ENCODE results near the gene CACNA1B.

The CACNA1B gene

GRCh38 chr9:137965177-137965795 is 87.7 kb downstream of the CACNA1B start:
- no peak overlapping the region for H3K4me3 ChIP-seq (ENCODE audit: low read depth in 1 of 2, low read length in 2 of 2)
- H3K27ac ChIP-seq (ENCODE audit: low read depth, low read length) = no peak overlapping the region
- H3K27me3 ChIP-seq (ENCODE audit: control insufficient read depth in 1 of 2, insufficient read depth in 2 of 2, low read length in 2 of 2) = no peaks in the 10 kb centered on the region
- H3K9me3 ChIP-seq (ENCODE audit: control insufficient read depth in 1 of 2, low read length in 2 of 2) = no peaks in the 10 kb centered on the region
- no peaks in the 10 kb centered on the region for H3K36me3 ChIP-seq (ENCODE audit: control insufficient read depth in 1 of 2, insufficient read depth in 2 of 2, low read length in 2 of 2)
- H3K9ac ChIP-seq (ENCODE audit: low read depth in 1 of 2, low read length in 2 of 2) = no peak overlapping the region
- H3K4me1 ChIP-seq (ENCODE audit: control insufficient read depth in 1 of 2, insufficient read depth in 2 of 2, low read length in 2 of 2) = no peaks in the 10 kb centered on the region

DNA sequence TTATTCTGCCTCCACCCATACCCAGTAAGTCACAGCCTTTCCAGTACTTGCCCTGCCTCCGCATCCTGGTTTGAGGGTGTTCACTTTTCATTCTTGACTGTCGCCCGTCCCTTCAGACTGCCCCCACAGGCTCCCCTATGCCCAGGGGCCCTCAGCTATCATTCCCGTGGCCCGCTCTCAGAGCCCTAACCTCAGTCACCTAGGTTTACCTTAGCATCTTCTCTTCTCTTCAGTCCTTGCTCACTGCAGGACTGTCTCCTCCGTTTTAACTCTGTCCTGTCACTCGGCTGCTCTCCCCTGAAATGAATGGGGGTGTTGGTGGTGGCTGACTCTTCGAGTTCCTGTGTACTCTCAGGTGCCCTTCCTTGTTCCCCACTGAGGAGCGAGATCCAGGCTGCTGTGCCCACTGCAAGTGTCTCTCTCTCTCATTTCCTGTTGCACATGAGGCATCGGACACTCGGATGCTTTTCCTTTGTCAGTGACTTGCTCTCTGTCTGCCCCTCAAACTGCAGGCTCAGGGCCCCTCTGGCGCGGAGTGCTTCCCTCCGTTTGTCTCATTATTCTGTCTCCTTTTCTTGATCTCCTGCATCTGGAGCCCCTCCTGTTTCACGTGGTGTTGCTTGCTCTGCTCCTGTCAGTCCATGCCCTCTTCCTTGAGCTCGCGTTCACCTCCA is 89.8 kb downstream of the CACNA1B start:
- Histone ChIP-seq H3K36me3 (ENCODE audit: control insufficient read depth in 1 of 2, insufficient read depth in 2 of 2, low read length in 2 of 2) (no peaks in the 10 kb centered on the region), H3K9me3 (ENCODE audit: control insufficient read depth in 1 of 2, low read length in 2 of 2) (no peaks in the 10 kb centered on the region), H3K27me3 (ENCODE audit: control insufficient read depth in 1 of 2, insufficient read depth in 2 of 2, low read length in 2 of 2) (no peaks in the 10 kb centered on the region), H3K9ac (ENCODE audit: low read depth in 1 of 2, low read length in 2 of 2) (no peak overlapping the region), H3K27ac (ENCODE audit: low read depth, low read length) (no peak overlapping the region), H3K4me1 (ENCODE audit: control insufficient read depth in 1 of 2, insufficient read depth in 2 of 2, low read length in 2 of 2) (no peaks in the 10 kb centered on the region), H3K4me3 (ENCODE audit: low read depth in 1 of 2, low read length in 2 of 2) (no peak overlapping the region)

GRCh38 chr9:137968235-137968634 is 90.7 kb downstream of the CACNA1B start:
- Histone ChIP-seq H3K4me3 (ENCODE audit: low read depth in 1 of 2, low read length in 2 of 2) (no peak overlapping the region), H3K27ac (ENCODE audit: low read depth, low read length) (no peak overlapping the region), H3K36me3 (ENCODE audit: control insufficient read depth in 1 of 2, insufficient read depth in 2 of 2, low read length in 2 of 2) (no peaks in the 10 kb centered on the region), H3K27me3 (ENCODE audit: control insufficient read depth in 1 of 2, insufficient read depth in 2 of 2, low read length in 2 of 2) (no peaks in the 10 kb centered on the region), H3K9ac (ENCODE audit: low read depth in 1 of 2, low read length in 2 of 2) (no peak overlapping the region), H3K9me3 (ENCODE audit: control insufficient read depth in 1 of 2, low read length in 2 of 2) (no peaks in the 10 kb centered on the region), H3K4me1 (ENCODE audit: control insufficient read depth in 1 of 2, insufficient read depth in 2 of 2, low read length in 2 of 2) (no peaks in the 10 kb centered on the region)

DNA sequence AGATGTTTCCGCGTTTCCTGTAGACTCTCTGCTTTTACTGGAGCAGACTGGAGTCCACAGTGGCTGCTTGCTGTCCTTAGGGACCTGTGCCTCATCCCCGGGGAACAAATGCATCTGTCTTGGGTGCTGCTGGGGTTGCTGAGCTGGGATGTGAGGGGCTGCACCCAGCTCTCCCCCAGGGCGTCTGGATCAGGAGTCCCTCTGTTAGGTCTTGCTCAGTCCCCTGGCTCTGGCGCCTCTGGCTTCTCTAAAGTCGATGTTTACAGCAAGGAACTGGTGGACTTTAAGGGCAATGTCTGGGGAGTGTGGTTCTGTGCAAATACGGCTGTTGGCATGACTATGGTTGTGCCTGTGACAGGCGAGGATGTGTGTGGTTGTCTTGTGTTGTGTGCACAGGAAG is 91.4 kb downstream of the CACNA1B start:
- Histone ChIP-seq H3K27me3 (ENCODE audit: control insufficient read depth in 1 of 2, insufficient read depth in 2 of 2, low read length in 2 of 2) (no peaks in the 10 kb centered on the region), H3K4me3 (ENCODE audit: low read depth in 1 of 2, low read length in 2 of 2) (no peak overlapping the region), H3K27ac (ENCODE audit: low read depth, low read length) (no peak overlapping the region), H3K9me3 (ENCODE audit: control insufficient read depth in 1 of 2, low read length in 2 of 2) (no peaks in the 10 kb centered on the region), H3K4me1 (ENCODE audit: control insufficient read depth in 1 of 2, insufficient read depth in 2 of 2, low read length in 2 of 2) (no peaks in the 10 kb centered on the region), H3K9ac (ENCODE audit: low read depth in 1 of 2, low read length in 2 of 2) (no peak overlapping the region), H3K36me3 (ENCODE audit: control insufficient read depth in 1 of 2, insufficient read depth in 2 of 2, low read length in 2 of 2) (no peaks in the 10 kb centered on the region)

DNA sequence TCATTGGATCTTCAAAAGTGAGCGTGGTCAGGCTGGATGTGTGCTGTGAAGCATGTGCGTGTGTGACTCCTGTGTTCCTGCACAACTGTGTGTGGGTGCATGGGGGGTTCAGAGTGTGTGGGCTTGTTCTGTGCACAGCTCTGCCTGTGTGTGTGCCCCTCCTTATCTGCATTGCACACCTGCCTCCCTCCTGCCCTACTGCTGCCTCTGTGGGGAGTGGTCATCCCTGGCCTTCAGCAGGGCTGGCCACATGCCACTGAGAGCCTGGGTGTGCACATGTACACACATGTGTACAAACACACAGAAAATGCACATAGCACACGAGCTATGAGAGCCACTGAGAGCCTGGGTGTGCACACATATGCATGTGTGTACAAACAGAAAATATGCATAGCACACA is 92.1 kb downstream of the CACNA1B start:
- H3K9me3 ChIP-seq (ENCODE audit: control insufficient read depth in 1 of 2, low read length in 2 of 2) = no peaks in the 10 kb centered on the region
- no peak overlapping the region for H3K4me3 ChIP-seq (ENCODE audit: low read depth in 1 of 2, low read length in 2 of 2)
- H3K36me3 ChIP-seq (ENCODE audit: control insufficient read depth in 1 of 2, insufficient read depth in 2 of 2, low read length in 2 of 2) = no peaks in the 10 kb centered on the region
- no peaks in the 10 kb centered on the region for H3K4me1 ChIP-seq (ENCODE audit: control insufficient read depth in 1 of 2, insufficient read depth in 2 of 2, low read length in 2 of 2)
- H3K27me3 ChIP-seq (ENCODE audit: control insufficient read depth in 1 of 2, insufficient read depth in 2 of 2, low read length in 2 of 2) = no peaks in the 10 kb centered on the region
- no peak overlapping the region for H3K9ac ChIP-seq (ENCODE audit: low read depth in 1 of 2, low read length in 2 of 2)
- no peak overlapping the region for H3K27ac ChIP-seq (ENCODE audit: low read depth, low read length)

GRCh38 chr9:137970098-137970497 is 92.5 kb downstream of the CACNA1B start:
- H3K4me3 ChIP-seq (ENCODE audit: low read depth in 1 of 2, low read length in 2 of 2) = no peak overlapping the region
- no peaks in the 10 kb centered on the region for H3K27me3 ChIP-seq (ENCODE audit: control insufficient read depth in 1 of 2, insufficient read depth in 2 of 2, low read length in 2 of 2)
- H3K9me3 ChIP-seq (ENCODE audit: control insufficient read depth in 1 of 2, low read length in 2 of 2) = no peaks in the 10 kb centered on the region
- H3K36me3 ChIP-seq (ENCODE audit: control insufficient read depth in 1 of 2, insufficient read depth in 2 of 2, low read length in 2 of 2) = no peaks in the 10 kb centered on the region
- H3K4me1 ChIP-seq (ENCODE audit: control insufficient read depth in 1 of 2, insufficient read depth in 2 of 2, low read length in 2 of 2) = no peaks in the 10 kb centered on the region
- H3K9ac ChIP-seq (ENCODE audit: low read depth in 1 of 2, low read length in 2 of 2) = no peak overlapping the region
- H3K27ac ChIP-seq (ENCODE audit: low read depth, low read length) = no peak overlapping the region

GRCh38 chr9:137970686-137971476 is 93.3 kb downstream of the CACNA1B start:
- Histone ChIP-seq H3K4me1 (ENCODE audit: control insufficient read depth in 1 of 2, insufficient read depth in 2 of 2, low read length in 2 of 2) (no peaks in the 10 kb centered on the region), H3K27ac (ENCODE audit: low read depth, low read length) (no peak overlapping the region), H3K9ac (ENCODE audit: low read depth in 1 of 2, low read length in 2 of 2) (no peak overlapping the region), H3K36me3 (ENCODE audit: control insufficient read depth in 1 of 2, insufficient read depth in 2 of 2, low read length in 2 of 2) (no peaks in the 10 kb centered on the region), H3K9me3 (ENCODE audit: control insufficient read depth in 1 of 2, low read length in 2 of 2) (no peaks in the 10 kb centered on the region), H3K4me3 (ENCODE audit: low read depth in 1 of 2, low read length in 2 of 2) (no peak overlapping the region), H3K27me3 (ENCODE audit: control insufficient read depth in 1 of 2, insufficient read depth in 2 of 2, low read length in 2 of 2) (no peaks in the 10 kb centered on the region)

GRCh38 chr9:137971477-137972138 is 94.0 kb downstream of the CACNA1B start:
- Histone ChIP-seq H3K4me1 (ENCODE audit: control insufficient read depth in 1 of 2, insufficient read depth in 2 of 2, low read length in 2 of 2) (no peaks in the 10 kb centered on the region), H3K4me3 (ENCODE audit: low read depth in 1 of 2, low read length in 2 of 2) (no peak overlapping the region), H3K27me3 (ENCODE audit: control insufficient read depth in 1 of 2, insufficient read depth in 2 of 2, low read length in 2 of 2) (no peaks in the 10 kb centered on the region), H3K9me3 (ENCODE audit: control insufficient read depth in 1 of 2, low read length in 2 of 2) (no peaks in the 10 kb centered on the region), H3K27ac (ENCODE audit: low read depth, low read length) (no peak overlapping the region), H3K36me3 (ENCODE audit: control insufficient read depth in 1 of 2, insufficient read depth in 2 of 2, low read length in 2 of 2) (no peaks in the 10 kb centered on the region), H3K9ac (ENCODE audit: low read depth in 1 of 2, low read length in 2 of 2) (no peak overlapping the region)

DNA sequence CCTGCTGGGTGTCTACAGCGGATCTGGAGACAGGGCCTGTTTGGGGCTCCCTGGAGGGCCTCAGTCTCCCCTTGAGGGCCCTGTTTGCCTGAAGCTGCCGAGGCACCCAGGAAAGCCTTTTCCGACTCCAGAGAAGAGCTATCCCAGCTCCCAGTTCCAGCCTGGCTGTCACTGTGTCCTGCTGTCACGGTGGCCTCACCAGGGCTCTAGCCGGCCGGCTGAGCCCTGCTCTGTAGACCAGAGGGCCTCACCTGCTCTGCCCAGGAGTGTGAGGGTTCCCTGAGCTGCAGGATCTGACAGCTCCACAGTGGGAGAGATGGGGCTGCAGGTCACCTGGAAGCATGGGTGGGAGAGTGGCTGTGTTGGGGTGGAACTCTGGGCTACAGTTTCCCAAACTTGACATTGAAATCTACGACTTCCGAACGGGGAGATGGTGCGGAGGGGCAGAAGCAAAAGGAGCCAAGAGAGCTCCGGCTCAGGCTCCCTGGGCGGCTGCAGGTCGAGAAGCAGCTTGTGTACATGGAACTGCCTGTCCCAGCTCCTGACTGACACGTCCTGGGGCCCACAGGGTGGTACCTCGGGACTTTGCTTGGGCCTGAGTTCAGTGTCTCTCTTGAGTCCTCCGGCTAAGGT is 94.9 kb downstream of the CACNA1B start:
- Histone ChIP-seq H3K27ac (ENCODE audit: low read depth, low read length) (no peak overlapping the region), H3K27me3 (ENCODE audit: control insufficient read depth in 1 of 2, insufficient read depth in 2 of 2, low read length in 2 of 2) (no peaks in the 10 kb centered on the region), H3K9me3 (ENCODE audit: control insufficient read depth in 1 of 2, low read length in 2 of 2) (no peaks in the 10 kb centered on the region), H3K9ac (ENCODE audit: low read depth in 1 of 2, low read length in 2 of 2) (no peak overlapping the region), H3K36me3 (ENCODE audit: control insufficient read depth in 1 of 2, insufficient read depth in 2 of 2, low read length in 2 of 2) (no peaks in the 10 kb centered on the region), H3K4me1 (ENCODE audit: control insufficient read depth in 1 of 2, insufficient read depth in 2 of 2, low read length in 2 of 2) (no peaks in the 10 kb centered on the region), H3K4me3 (ENCODE audit: low read depth in 1 of 2, low read length in 2 of 2) (no peak overlapping the region)

All from duodenal mucosa (tissue), 2 donors.